ENCODE results near the gene FOXL3.

GRCh38 chr7:268991-269390, 21.0 kb upstream of the FOXL3 start:
- TF ChIP-seq CTCF (IDR thresholded peaks at IDR 0.05 in 2 of 3, conservative IDR thresholded peaks at IDR 0.05 in 1 of 3; ENCODE audit: borderline replicate concordance in 1 of 3, insufficient read depth in 1 of 3, low read depth in 2 of 3, low read length in 2 of 3) = no peak
- no peak for TF ChIP-seq MAX (IDR thresholded peaks at IDR 0.05)
- TF ChIP-seq ELF1 (IDR thresholded peaks at IDR 0.05; ENCODE audit: borderline replicate concordance, low read depth) = no peak
- no peak for TF ChIP-seq ZNF274 (IDR thresholded peaks at IDR 0.05; ENCODE audit: low read depth, low read length)
